HFF-Myc (cell line): Measurements from ENCODE around the gene IL1F10.

Experiments used
- DNase-seq: peaks from one replicate; pipeline ENCODE4 v3.0.0-alpha.2; 2011; ENCODE audit warnings: low read depth; ENCODE audit errors: extremely low read depth
- H3K4me3 ChIP-seq: replicated peaks from 2 replicates; pipeline ENCODE4 v1.5.1; 2011; ENCODE audit warnings: low read depth, mild to moderate bottlenecking, control low read depth, low read length
- TF ChIP-seq, protein P1 (sequence below): IDR thresholded peaks from 2 replicates; pipeline ENCODE4 v1.5.1; 2012; ENCODE audit warnings: mild to moderate bottlenecking, low read depth, low read length, control low read depth; ENCODE audit errors: missing control alignments

Gene IL1F10

GRCh38 chr2:113111823-113112287, 44.1 kb downstream of the IL1F10 start:
- TF ChIP-seq, protein P1, sequence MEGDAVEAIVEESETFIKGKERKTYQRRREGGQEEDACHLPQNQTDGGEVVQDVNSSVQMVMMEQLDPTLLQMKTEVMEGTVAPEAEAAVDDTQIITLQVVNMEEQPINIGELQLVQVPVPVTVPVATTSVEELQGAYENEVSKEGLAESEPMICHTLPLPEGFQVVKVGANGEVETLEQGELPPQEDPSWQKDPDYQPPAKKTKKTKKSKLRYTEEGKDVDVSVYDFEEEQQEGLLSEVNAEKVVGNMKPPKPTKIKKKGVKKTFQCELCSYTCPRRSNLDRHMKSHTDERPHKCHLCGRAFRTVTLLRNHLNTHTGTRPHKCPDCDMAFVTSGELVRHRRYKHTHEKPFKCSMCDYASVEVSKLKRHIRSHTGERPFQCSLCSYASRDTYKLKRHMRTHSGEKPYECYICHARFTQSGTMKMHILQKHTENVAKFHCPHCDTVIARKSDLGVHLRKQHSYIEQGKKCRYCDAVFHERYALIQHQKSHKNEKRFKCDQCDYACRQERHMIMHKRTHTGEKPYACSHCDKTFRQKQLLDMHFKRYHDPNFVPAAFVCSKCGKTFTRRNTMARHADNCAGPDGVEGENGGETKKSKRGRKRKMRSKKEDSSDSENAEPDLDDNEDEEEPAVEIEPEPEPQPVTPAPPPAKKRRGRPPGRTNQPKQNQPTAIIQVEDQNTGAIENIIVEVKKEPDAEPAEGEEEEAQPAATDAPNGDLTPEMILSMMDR = no peak
- DNase-seq = no peak
- H3K4me3 ChIP-seq = no peak overlapping the region

- DNase-seq = no peak
- no peak overlapping the region for H3K4me3 ChIP-seq
- TF ChIP-seq, protein P1 = no peak
These were observed 44.7 kb downstream of the IL1F10 start for GRCh38 chr2:113112441-113112840.

- TF ChIP-seq, protein P1 = no peak
- H3K4me3 ChIP-seq = no peak overlapping the region
- DNase-seq = no peak
These were observed 45.1 kb downstream of the IL1F10 start for GRCh38 chr2:113112871-113113270.

DNA sequence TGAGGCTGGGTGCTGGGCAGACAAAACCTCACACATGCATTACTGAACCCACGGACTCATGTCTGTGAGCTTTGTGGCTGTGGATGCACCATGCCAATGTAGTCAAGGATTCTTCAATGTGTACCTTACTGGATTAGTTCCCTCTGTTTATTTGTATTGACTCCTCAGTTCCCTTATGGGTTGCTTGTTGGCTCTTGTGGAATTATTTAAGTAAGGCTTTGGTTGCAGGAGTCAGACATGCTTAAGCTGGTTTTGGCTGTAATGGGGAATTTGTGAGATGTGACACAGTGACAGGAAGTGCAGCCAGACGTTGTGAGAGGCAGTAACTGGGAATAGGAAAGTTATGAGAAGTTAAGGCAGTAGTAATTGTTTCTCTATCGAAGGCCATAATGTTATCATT, 46.0 kb downstream of the IL1F10 start:
- TF ChIP-seq, protein P1 = no peak
- no peak overlapping the region for H3K4me3 ChIP-seq
- no peak for DNase-seq

GRCh38 chr2:113114224-113114945, 46.6 kb downstream of the IL1F10 start:
- TF ChIP-seq, protein P1 = no peak
- no peak overlapping the region for H3K4me3 ChIP-seq
- no peak for DNase-seq

- DNase-seq = no peak
- no peak overlapping the region for H3K4me3 ChIP-seq
- TF ChIP-seq, protein P1 = no peak
These were observed 47.2 kb downstream of the IL1F10 start for GRCh38 chr2:113114996-113115395.
